ENCODE results near the gene IQSEC2.

DNA sequence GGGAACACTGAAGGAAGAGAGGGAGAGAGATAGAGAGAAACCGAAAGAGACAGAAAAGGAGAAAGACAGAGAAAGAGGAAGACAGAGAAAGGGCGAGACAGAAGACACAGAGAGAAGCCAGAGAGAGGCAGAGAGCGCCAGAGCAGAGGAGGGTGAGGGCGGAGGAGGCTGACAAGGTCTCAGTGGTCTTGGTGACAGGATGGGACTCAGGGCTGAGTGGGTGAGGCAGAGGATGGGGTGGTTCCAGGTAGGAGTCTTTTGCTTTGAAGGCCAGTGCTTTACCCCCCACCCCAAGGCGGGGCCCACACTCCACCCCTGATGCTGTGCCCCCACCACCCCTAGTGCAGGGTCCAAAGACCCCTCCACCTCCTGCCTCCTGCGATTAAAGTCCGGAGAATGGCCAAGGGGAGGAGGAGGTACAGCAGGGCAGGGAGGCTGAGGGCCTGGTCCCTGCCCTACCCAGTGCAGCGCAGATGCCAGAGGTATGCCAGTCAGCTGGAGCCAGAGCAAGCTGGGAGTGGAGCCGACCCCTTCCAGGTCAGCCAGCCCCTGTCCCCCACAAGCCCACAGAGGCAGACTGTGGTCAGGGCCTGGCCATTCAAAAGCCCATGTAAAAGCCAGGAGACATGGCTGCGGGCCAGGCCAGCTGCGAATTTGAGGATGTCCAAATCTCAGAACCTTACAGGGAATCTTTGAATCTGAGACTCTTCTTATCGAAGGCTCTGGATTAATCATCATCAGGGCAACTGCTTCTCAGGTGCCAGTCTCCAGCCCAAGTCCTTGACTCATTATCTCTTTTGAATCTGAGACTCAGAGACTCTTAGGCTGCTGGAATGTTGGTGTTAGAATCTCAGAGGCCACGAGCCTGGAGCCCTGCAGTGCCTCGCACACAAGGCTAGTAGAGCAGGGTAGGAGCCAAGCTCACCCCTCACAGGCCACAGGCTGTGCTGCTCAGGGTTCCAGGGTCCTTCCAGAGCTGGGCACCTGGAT, 758 bp downstream of the IQSEC2 start:
- TF ChIP-seq, protein P1, sequence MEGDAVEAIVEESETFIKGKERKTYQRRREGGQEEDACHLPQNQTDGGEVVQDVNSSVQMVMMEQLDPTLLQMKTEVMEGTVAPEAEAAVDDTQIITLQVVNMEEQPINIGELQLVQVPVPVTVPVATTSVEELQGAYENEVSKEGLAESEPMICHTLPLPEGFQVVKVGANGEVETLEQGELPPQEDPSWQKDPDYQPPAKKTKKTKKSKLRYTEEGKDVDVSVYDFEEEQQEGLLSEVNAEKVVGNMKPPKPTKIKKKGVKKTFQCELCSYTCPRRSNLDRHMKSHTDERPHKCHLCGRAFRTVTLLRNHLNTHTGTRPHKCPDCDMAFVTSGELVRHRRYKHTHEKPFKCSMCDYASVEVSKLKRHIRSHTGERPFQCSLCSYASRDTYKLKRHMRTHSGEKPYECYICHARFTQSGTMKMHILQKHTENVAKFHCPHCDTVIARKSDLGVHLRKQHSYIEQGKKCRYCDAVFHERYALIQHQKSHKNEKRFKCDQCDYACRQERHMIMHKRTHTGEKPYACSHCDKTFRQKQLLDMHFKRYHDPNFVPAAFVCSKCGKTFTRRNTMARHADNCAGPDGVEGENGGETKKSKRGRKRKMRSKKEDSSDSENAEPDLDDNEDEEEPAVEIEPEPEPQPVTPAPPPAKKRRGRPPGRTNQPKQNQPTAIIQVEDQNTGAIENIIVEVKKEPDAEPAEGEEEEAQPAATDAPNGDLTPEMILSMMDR (IDR thresholded peaks at IDR 0.05; ENCODE audit: low read length), result no peak
- TF ChIP-seq EZH2 (IDR thresholded peaks at IDR 0.05; ENCODE audit: borderline replicate concordance, low read length), result no peak

Data from OCI-LY1 (cell line).